Muscle of leg (tissue), 11 donors: ENCODE data around the gene AOPEP. TPM values are rescaled to one million over a fixed set of nuclear protein-coding genes. Genes with fewer than 3 reads are reported as not detected.

ENCODE experiments used
- DNase-seq: peaks from one replicate; pipeline ENCODE4 v3.0.0; 2013
- H3K27ac ChIP-seq: one replicate; pipeline ENCODE4 v1.5.1; 2013; ENCODE audit warnings: mild to moderate bottlenecking, low read length, control low read depth
- H3K27me3 ChIP-seq: one replicate; pipeline ENCODE4 v1.6.1; 2013; ENCODE audit warnings: low read length; ENCODE audit not compliant: control insufficient read depth, insufficient read depth
- H3K36me3 ChIP-seq: one replicate; pipeline ENCODE4 v1.6.1; 2013; ENCODE audit warnings: low read length; ENCODE audit not compliant: control insufficient read depth, insufficient read depth
- H3K4me1 ChIP-seq: one replicate; pipeline ENCODE4 v1.6.1; 2013; ENCODE audit warnings: low read length; ENCODE audit not compliant: control insufficient read depth, insufficient read depth
- H3K4me3 ChIP-seq: one replicate; pipeline ENCODE4 v1.5.1; 2013; ENCODE audit warnings: low read length, control low read depth
- H3K9me3 ChIP-seq: replicated peaks from 2 replicates; pipeline ENCODE4 v1.6.1; 2013; ENCODE audit warnings: low read depth, low read length; ENCODE audit not compliant: control insufficient read depth
- WGBS: methylation state at CpG from one replicate; pipeline ENCODE4 v1.1.5; 2013; ENCODE audit warnings: missing lambda C conversion rate; ENCODE audit not compliant: insufficient coverage; 5-methylcytosine and 5-hydroxymethylcytosine counted together
- polyA plus RNA-seq, 8 donors: library from polyadenylated mRNA; unstranded; fragments of 120-200 nt; gene quantifications; one replicate each; pipeline versions ENCODE4 v1.2.1 to v1.2.3, GENCODE V29; 2013; ENCODE audit warnings: inconsistent platforms in 1 of 8, low replicate concordance in 1 of 8; ENCODE audit not compliant: insufficient read length in 8 of 8, insufficient read depth in 1 of 8
- total RNA-seq: library from RNA; stranded (reverse); fragments of 120-200 nt; gene quantifications from one replicate; pipeline ENCODE4 v1.2.4, GENCODE V29; 2013

The AOPEP gene
- total and polyA plus RNA-seq, 9 donors: 35.0 to 52.3 (median 43.3) TPM

DNA sequence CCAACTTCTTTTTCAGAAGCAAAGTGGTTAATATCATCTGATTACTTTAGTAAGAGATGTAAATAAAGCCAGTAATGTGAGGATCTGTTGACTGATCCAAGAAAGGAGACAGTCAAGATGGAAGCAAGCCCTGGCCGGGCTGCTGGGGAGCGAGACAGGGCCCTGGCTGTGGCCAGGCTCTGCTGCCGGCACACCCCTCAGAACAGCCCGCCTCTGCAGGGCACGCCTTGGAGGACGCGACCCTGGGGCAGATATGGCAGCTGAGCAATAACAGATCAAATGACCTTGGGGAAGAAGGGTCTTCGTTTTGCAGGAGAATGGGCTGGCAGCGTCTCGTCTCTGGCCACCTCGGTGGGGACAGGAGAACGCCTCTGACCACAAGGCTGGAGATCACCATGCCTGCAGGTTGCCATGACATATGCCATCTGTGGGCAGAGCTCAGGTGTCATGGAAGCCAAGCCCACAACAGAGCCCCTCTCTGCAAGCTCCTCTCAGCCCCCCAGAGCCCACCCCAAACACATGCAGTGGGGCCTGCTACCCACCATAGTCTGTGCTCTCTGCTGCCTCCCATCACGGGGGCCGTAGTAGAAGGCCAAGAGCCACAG lies 384.5 kb downstream of the AOPEP start:
- no peaks in the 10 kb centered on the region for H3K9me3 ChIP-seq
- peaks cover 22% of the 10 kb centered on the region for H3K4me1 ChIP-seq
- no peaks in the 10 kb centered on the region for H3K27me3 ChIP-seq
- H3K36me3 ChIP-seq: peaks cover 54% of the 10 kb centered on the region
- H3K4me3 ChIP-seq: no peak overlapping the region
- no peak for DNase-seq
- H3K27ac ChIP-seq: no peak overlapping the region
- 81% methylated on average over 14 of the region's 14 CpGs for WGBS

DNA sequence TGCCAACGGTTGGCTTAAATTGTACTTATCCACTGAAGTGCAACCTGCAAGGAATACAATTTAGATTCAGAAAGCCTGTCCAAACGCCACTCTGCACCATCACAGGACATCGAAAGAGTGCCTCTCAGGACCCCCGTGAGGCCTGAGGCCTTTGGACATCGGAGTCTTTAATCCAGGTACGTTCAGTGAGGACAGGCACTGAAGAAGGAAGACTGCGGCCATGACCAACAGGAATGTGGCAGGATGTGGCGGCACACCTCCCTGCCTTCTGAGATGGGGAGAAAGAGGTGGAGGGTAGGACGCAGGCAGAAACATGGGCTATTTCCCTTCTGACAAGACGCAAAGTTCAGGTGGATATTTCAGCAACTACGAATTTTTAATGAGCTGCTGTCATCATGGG lies 385.2 kb downstream of the AOPEP start:
- Histone ChIP-seq H3K9me3 (no peaks in the 10 kb centered on the region), H3K4me3 (no peak overlapping the region), H3K27ac (no peak overlapping the region), H3K4me1 (peaks cover 21% of the 10 kb centered on the region), H3K36me3 (peaks cover 50% of the 10 kb centered on the region), H3K27me3 (no peaks in the 10 kb centered on the region)
- DNase-seq: no peak
- WGBS: 92% methylated on average over 11 of the region's 11 CpGs

DNA sequence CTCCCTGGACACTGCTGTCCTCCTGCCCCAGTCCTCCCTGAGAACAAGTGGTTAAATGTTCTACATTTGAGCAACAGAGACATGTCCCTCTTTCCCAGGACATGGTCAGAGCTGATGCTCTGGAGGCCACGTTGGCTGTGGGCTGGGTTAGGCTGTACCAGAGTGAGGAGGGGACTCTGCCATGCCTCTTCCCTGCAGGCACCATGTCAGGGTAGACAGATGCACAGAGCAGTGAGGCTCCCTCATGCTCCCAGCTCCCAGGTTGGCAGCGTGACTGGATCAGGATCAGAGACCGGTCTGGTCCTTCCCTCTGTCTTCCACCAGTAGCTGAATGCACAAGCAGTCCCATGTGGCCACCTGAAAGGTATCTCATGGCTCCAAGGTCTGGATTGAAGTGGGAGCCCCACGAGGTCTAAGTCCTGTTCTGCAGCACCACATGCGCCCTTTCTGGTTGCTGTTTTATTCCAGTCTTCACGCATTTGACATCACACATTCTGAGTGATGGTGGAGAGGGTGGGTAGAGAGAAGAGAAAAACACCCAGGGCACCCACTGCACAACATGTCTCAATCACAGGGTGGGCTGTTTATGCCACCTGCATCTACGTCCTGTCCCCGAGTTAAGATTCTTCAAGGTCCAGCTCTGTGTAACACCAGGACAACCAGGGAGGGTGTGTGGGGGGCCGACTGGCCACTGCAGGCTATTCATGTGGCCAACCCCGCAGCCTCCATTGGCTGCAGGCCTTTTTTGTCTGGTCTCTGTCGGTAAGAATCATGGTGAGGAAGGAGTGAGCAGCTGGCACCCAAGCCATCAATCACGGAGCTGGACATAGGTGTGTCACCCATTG lies 386.2 kb downstream of the AOPEP start:
- peaks cover 13% of the 10 kb centered on the region for H3K4me1 ChIP-seq
- 93% methylated on average over 10 of the region's 12 CpGs for WGBS

DNA sequence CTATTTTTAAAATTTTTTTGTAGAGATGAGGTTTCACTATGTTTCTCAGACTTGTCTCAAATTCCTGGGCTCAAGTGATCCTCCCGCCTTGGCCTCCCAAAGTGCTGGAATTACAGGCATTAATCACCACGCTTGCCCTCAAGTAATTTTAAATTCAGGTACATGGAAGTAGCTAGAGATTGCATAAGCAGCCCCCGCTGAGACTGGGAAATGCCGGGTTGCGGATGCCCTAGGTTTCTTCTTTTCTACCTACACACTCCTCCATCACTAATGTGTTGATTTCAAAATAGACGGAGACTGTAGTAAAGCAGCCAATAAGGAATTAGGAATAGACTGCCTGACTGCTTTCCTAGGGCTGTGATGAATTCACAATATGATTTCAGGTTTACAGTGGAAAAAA lies 388.6 kb downstream of the AOPEP start:
- DNase-seq: no peak
- Histone ChIP-seq H3K27me3 (no peaks in the 10 kb centered on the region), H3K36me3 (peaks cover 35% of the 10 kb centered on the region), H3K27ac (no peak overlapping the region), H3K4me3 (no peak overlapping the region), H3K9me3 (no peaks in the 10 kb centered on the region), H3K4me1 (peaks cover 3% of the 10 kb centered on the region)
- 83% methylated on average over 1 of the region's 6 CpGs for WGBS

More for the DNA sequence above, 386.2 kb downstream of the AOPEP start:
- Histone ChIP-seq H3K4me3 (no peak overlapping the region), H3K36me3 (peaks cover 47% of the 10 kb centered on the region), H3K27ac (no peak overlapping the region), H3K9me3 (no peaks in the 10 kb centered on the region), H3K27me3 (no peaks in the 10 kb centered on the region)
- no peak for DNase-seq

DNA sequence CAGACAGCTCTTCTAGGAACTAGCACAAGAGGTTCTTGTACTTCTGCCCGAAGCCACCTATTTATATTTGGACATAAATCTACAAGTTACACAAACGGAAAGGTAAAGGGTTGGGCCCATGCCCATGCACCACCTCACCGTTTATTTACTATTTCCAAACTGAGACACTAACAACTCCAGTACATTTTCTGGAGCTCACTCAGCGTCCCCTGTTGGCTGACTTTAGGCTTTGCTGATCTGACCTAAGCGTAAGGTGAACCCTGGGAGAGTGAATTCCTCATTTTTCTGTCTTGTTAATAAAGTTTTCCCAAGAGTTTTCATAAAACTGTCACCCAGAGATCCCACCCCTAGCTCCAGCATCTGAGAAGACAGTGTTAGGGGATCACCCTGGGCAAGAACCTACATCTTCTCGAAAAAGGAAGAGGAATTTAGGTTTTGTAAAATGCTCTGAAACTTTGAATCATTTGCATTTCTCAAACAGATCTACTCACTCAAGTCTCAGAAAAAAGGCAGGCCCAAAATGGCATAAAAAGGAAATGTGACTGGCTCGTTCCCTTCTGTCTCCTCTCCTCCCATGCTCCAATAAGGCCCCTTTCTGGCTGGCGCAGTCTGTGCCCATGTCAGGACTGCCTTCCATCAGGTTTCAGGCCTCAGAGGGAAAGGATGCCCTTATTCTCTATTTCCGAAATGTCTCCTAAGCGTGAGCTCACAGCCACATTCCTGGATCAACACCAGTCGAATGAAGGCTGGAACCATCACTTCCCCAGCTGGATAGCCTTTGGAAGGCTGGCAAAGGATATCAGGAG lies 389.7 kb downstream of the AOPEP start:
- Histone ChIP-seq H3K27ac (no peak overlapping the region), H3K4me1 (peaks cover 3% of the 10 kb centered on the region), H3K4me3 (no peak overlapping the region), H3K36me3 (peaks cover 31% of the 10 kb centered on the region), H3K27me3 (no peaks in the 10 kb centered on the region), H3K9me3 (no peaks in the 10 kb centered on the region)
- WGBS: 91% methylated on average over 5 of the region's 11 CpGs
- DNase-seq: no peak

DNA sequence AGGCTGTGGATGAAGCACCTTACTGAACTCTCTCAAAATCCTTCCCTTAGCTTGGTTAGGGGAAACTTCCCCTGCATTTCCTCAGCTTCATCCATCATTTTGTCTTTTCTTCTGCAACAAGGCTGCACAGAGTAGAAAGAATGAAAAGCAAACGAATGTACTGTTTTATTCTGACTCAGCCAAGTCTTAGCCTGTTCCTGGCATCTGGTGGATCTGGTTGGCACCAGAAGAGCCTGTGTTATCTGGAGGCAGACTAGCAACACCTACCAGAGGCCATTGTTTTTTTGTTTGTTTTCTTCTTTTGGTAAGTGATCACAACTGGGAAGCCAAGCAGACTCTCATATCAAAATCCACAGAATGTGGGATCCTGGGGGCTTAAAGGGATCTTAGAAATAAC lies 390.3 kb downstream of the AOPEP start:
- H3K27me3 ChIP-seq: no peaks in the 10 kb centered on the region
- H3K36me3 ChIP-seq: peaks cover 25% of the 10 kb centered on the region
- H3K4me3 ChIP-seq: no peak overlapping the region
- WGBS: no CpG with 5 or more reads among the region's 1 CpG
- H3K27ac ChIP-seq: no peak overlapping the region
- H3K9me3 ChIP-seq: no peaks in the 10 kb centered on the region
- no peak for DNase-seq
- H3K4me1 ChIP-seq: peaks cover 3% of the 10 kb centered on the region

DNA sequence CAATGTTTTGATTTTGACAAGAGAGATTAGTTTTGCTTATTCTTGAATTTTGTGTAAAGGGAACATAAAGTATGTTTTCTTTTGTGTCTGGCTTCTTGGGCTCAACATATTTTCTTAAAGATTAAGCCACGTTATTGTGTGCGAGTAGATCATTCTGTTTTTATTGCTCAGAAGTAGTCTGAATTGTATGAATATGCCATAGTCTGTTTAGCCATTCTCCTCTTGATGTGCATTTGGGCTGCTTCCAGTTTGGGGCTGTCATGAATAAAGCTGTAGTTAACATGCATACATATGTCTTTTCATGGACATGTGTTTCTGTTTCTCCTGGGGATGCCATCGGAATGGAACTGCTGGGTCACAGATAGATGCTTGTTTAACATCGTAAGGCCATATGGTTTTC lies 392.1 kb downstream of the AOPEP start:
- no peak for DNase-seq
- H3K27me3 ChIP-seq: no peaks in the 10 kb centered on the region
- no peaks in the 10 kb centered on the region for H3K9me3 ChIP-seq
- WGBS: 52% methylated on average over 2 of the region's 4 CpGs
- peaks cover 14% of the 10 kb centered on the region for H3K36me3 ChIP-seq
- no peak overlapping the region for H3K4me3 ChIP-seq
- peaks cover 3% of the 10 kb centered on the region for H3K4me1 ChIP-seq
- H3K27ac ChIP-seq: no peak overlapping the region

DNA sequence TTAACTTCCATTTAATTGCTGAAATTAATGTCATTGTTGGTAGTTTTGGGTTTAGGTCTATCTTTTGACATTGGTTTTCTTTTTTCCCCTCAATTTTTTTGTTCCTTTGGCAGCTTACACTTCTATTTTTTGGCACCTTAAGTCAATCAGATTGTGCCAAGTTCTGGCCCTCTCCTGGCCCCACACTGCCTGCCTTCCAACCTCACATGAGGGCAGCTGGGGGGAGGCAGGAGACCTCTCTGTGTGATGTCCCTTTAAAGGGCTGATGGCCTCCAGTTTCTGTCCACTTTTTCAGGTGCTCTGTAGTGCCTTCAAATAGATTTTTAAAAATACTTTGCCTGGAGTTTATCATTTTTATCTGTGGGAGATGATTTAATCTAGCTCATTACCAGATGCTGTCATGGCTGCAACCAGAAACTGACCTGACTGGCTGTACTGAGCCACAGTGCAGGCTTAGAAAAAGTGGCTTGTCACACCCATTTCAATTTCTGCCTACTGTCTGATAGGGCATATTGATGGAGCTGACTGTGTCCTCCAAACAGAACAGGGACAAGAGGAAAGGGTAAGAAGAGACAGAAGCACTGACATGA lies 394.4 kb downstream of the AOPEP start:
- Histone ChIP-seq H3K4me3 (no peak overlapping the region), H3K9me3 (no peaks in the 10 kb centered on the region), H3K36me3 (peaks cover 7% of the 10 kb centered on the region), H3K27ac (no peak overlapping the region), H3K4me1 (peaks cover 3% of the 10 kb centered on the region), H3K27me3 (no peaks in the 10 kb centered on the region)
- no peak for DNase-seq

DNA sequence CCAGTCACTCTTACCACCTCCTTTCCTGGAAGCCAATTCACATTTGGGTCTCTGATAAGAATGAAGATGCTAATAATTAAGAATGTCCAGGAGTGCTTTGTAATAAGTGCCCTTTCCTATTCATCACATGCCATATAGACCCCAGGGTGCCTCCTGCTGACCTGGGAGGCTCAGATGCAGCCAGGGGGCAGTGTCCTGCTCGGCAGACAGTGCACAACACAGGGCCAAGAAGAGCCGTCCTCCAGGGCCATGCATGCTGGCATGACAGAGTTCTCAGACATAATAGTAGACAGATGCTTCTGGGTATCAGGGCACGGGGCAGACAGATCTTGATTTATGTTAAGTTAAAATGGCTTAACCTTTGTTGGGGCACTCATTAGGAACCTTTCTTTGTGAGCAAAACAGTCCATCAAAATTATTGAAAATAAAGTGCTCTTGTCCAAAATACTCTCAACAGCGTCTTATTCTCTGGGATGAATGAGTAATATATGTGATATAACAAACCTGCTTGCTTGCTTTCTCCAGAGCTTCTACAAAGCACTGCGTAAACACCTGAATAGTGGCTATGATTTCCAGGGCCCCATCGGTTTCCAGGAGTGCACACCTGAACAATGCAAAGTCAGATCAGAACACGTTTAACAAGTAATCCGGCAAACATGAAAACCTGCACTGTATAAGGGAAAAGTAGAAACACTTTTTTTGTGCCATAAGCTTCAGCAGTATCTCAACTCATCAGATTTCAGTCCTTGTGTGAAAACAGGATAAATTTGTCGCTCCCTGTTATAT lies 398.3 kb downstream of the AOPEP start:
- H3K27me3 ChIP-seq: no peaks in the 10 kb centered on the region
- no peak for DNase-seq
- H3K27ac ChIP-seq: no peak overlapping the region
- no peaks in the 10 kb centered on the region for H3K9me3 ChIP-seq
- H3K4me3 ChIP-seq: no peak overlapping the region
- H3K36me3 ChIP-seq: peaks cover 4% of the 10 kb centered on the region
- WGBS: 33% methylated on average over 2 of the region's 9 CpGs
- H3K4me1 ChIP-seq: peaks cover 6% of the 10 kb centered on the region
